Vagina (tissue), 2 donors: ENCODE data around the gene COL4A5. TPM values are rescaled to one million over a fixed set of nuclear protein-coding genes. Genes with fewer than 3 reads are reported as not detected.
A peak's percentile ranks its signal among the peaks of the same experiment; 100 is the strongest.

Source experiments
- DNase-seq, 2 donors: peaks; one replicate each; pipeline ENCODE4 v3.0.0-alpha.2; 2017; ENCODE audit errors: extremely low spot score in 2 of 2
- H3K27ac ChIP-seq: fragments of 200-600 bp; sonication (generic); one replicate; pipeline ENCODE4 v1.5.1; 2019
- H3K27me3 ChIP-seq: fragments of 200-600 bp; sonication (generic); one replicate; pipeline ENCODE4 v1.5.1; 2019
- H3K36me3 ChIP-seq, 2 donors: fragments of 200-600 bp; sonication (generic); one replicate each; pipeline ENCODE4 v1.5.1; 2017 to 2019
- H3K4me1 ChIP-seq: fragments of 200-600 bp; sonication (generic); one replicate; pipeline ENCODE4 v1.5.1; 2019
- H3K4me3 ChIP-seq, 2 donors: fragments of 200-600 bp; sonication (generic); 1 replicate in 1 of 2; 2 replicates in 1 of 2; pipeline ENCODE4 v1.5.1; 2016 to 2019
- H3K9me3 ChIP-seq: fragments of 200-600 bp; sonication (generic); one replicate; pipeline ENCODE4 v1.5.1; 2019
- POLR2A ChIP-seq, 2 donors: fragments of 450-650 bp; IDR thresholded peaks; one replicate each; pipeline ENCODE4 v1.6.1; 2017; ENCODE audit warnings: antibody characterized with exemption in 2 of 2, mild to moderate bottlenecking in 2 of 2, moderate library complexity in 2 of 2
- POLR2AphosphoS5 ChIP-seq, 2 donors: sonication (generic); formaldehyde crosslinking; IDR thresholded peaks; one replicate each; pipeline ENCODE4 v1.9.0; 2017; ENCODE audit warnings: antibody characterized with exemption in 2 of 2, mild to moderate bottlenecking in 2 of 2, low read depth in 1 of 2; ENCODE audit not compliant: insufficient read depth in 1 of 2
- intact Hi-C: fragments of 100-400 bp; cut with DNase I; formaldehyde crosslinking; loops from one replicate; pipeline ENCODE4 v1.15.1; 2023
- total RNA-seq: library from RNA; depleted of rRNA; stranded (reverse); fragments of >200 nt; gene quantifications from one replicate; pipeline ENCODE4 v1.2.3, GENCODE V29; 2016
- TF ChIP-seq, protein P1 (sequence below), 3 experiments: fragments of 450-650 bp in 2 of 3; fragments of 200-600 bp in 1 of 3; sonication (generic) in 1 of 3; IDR thresholded peaks; one replicate each; pipeline ENCODE4 v1.5.1; 2017 to 2019; ENCODE audit warnings: antibody characterized with exemption in 3 of 3, mild to moderate bottlenecking in 2 of 3, moderate library complexity in 2 of 3

COL4A5 gene
- total RNA-seq, 1 donor from 2014 or later: 36.3 TPM

DNA sequence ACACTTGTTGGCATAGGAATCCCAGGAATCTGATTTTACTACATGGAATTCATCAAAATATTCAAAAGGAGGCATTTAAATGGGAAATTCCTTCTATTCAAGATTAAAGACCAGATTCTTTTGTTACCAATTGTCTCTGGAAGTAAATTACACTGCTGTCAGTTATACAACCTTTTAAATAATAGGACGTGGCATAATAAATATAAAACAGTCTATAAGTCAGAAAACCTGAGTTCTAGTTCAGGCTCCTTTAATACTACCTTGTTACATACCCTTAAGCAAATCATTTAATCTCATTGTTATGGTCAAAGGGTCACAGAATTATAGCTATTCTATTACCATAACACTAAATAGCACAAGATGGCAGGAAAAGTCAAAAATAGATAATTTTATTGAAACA is 20.2 kb upstream of the COL4A5 start:
- no peaks in the 10 kb centered on the region for H3K36me3 ChIP-seq
- intact Hi-C loops: no loop called here

GRCh38 chrX:108420481-108420880 is 19.2 kb upstream of the COL4A5 start:
- Histone ChIP-seq H3K27ac (no peak overlapping the region), H3K27me3 (no peaks in the 10 kb centered on the region), H3K9me3 (no peaks in the 10 kb centered on the region), H3K4me1 (no peaks in the 10 kb centered on the region), H3K36me3 (no peaks in the 10 kb centered on the region), H3K4me3 (no peak overlapping the region)
- TF ChIP-seq, protein P1, sequence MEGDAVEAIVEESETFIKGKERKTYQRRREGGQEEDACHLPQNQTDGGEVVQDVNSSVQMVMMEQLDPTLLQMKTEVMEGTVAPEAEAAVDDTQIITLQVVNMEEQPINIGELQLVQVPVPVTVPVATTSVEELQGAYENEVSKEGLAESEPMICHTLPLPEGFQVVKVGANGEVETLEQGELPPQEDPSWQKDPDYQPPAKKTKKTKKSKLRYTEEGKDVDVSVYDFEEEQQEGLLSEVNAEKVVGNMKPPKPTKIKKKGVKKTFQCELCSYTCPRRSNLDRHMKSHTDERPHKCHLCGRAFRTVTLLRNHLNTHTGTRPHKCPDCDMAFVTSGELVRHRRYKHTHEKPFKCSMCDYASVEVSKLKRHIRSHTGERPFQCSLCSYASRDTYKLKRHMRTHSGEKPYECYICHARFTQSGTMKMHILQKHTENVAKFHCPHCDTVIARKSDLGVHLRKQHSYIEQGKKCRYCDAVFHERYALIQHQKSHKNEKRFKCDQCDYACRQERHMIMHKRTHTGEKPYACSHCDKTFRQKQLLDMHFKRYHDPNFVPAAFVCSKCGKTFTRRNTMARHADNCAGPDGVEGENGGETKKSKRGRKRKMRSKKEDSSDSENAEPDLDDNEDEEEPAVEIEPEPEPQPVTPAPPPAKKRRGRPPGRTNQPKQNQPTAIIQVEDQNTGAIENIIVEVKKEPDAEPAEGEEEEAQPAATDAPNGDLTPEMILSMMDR (IDR thresholded peaks at IDR 0.05): no peak
- TF ChIP-seq POLR2AphosphoS5 (IDR thresholded peaks at IDR 0.05; ENCODE audit: insufficient read depth in 1 of 2, low read depth in 1 of 2): no peak
- no peak for TF ChIP-seq POLR2A (IDR thresholded peaks at IDR 0.05)
- DNase-seq: no peak
- intact Hi-C loops: no loop called here

More for the DNA sequence above, 20.2 kb upstream of the COL4A5 start:
- Histone ChIP-seq H3K27ac (no peak overlapping the region), H3K4me1 (no peaks in the 10 kb centered on the region), H3K27me3 (no peaks in the 10 kb centered on the region), H3K9me3 (no peaks in the 10 kb centered on the region), H3K4me3 (no peak overlapping the region)
- no peak for TF ChIP-seq POLR2A (IDR thresholded peaks at IDR 0.05)
- TF ChIP-seq POLR2AphosphoS5 (IDR thresholded peaks at IDR 0.05; ENCODE audit: insufficient read depth in 1 of 2, low read depth in 1 of 2): no peak
- TF ChIP-seq, protein P1 (IDR thresholded peaks at IDR 0.05): no peak
- no peak for DNase-seq

GRCh38 chrX:108426262-108426661 is 13.4 kb upstream of the COL4A5 start:
- no peak overlapping the region for H3K27ac ChIP-seq
- no peak for TF ChIP-seq POLR2A (IDR thresholded peaks at IDR 0.05)
- TF ChIP-seq, protein P1 (IDR thresholded peaks at IDR 0.05): no peak
- no peak for TF ChIP-seq POLR2AphosphoS5 (IDR thresholded peaks at IDR 0.05; ENCODE audit: insufficient read depth in 1 of 2, low read depth in 1 of 2)
- H3K4me3 ChIP-seq: no peak overlapping the region
- H3K36me3 ChIP-seq: no peaks in the 10 kb centered on the region
- intact Hi-C loops: no loop called here
- no peaks in the 10 kb centered on the region for H3K27me3 ChIP-seq
- no peaks in the 10 kb centered on the region for H3K4me1 ChIP-seq
- no peak for DNase-seq
- no peaks in the 10 kb centered on the region for H3K9me3 ChIP-seq

GRCh38 chrX:108435261-108435660 is 4.4 kb upstream of the COL4A5 start:
- intact Hi-C loops: no loop called here
- Histone ChIP-seq H3K36me3 (no peaks in the 10 kb centered on the region), H3K4me3 (no peak overlapping the region), H3K4me1 (no peaks in the 10 kb centered on the region), H3K27me3 (no peaks in the 10 kb centered on the region), H3K9me3 (no peaks in the 10 kb centered on the region), H3K27ac (no peak overlapping the region)
- TF ChIP-seq POLR2A (IDR thresholded peaks at IDR 0.05) (no peak), POLR2AphosphoS5 (IDR thresholded peaks at IDR 0.05; ENCODE audit: insufficient read depth in 1 of 2, low read depth in 1 of 2) (no peak)
- TF ChIP-seq, protein P1 (IDR thresholded peaks at IDR 0.05): no peak
- no peak for DNase-seq

DNA sequence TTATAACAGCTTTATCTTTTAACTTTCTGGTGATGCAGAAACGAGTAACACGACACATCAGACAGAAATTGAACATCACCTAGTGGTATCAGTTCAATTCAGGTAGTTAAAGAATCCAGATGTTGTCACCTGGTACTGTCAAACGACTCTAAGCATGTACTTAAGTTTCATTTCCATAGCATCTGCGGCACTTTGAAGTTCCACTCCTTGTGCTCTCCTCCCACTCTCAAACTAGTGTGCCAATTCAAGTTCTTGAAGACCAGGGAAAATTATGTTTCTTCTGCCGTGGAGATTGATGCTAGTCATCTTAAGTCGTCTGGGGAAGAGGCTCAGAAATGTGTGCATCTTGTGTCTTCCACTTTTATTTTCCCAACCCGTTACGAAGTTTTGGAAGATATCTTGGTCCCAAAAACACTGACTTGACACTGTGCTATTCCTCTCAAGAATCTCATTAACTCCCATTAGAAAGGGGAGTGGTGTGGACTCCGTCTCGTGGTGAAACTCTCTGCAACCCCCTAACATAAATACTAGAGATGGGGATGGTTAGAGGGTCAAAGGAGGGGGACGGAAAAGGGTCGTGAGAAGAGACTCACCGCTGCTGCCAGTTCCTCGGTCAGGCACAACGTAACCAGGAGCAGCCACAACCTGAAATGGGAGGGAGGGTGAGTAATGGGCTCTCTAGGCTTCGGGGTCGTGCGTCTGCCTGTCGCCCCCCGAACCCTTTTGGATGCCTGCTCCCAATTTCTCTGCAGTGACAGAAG is 2.1 kb upstream of the COL4A5 start:
- intact Hi-C loops: no loop called here
- H3K9me3 ChIP-seq: no peaks in the 10 kb centered on the region
- H3K27ac ChIP-seq: no peak overlapping the region
- peak overlapping the region; percentile 31 to 50 for H3K4me3 ChIP-seq
- DNase-seq: no peak
- TF ChIP-seq POLR2A (IDR thresholded peaks at IDR 0.05) (no peak), POLR2AphosphoS5 (IDR thresholded peaks at IDR 0.05; ENCODE audit: insufficient read depth in 1 of 2, low read depth in 1 of 2) (no peak)
- TF ChIP-seq, protein P1 (IDR thresholded peaks at IDR 0.05): no peak
- no peaks in the 10 kb centered on the region for H3K27me3 ChIP-seq
- no peaks in the 10 kb centered on the region for H3K36me3 ChIP-seq
- H3K4me1 ChIP-seq: no peaks in the 10 kb centered on the region
